GM19438 (cell line): Measurements from ENCODE around the gene CFAP74.

Source experiments
- ATAC-seq: cut with Tn5 transposase; IDR thresholded peaks from one replicate; pipeline ENCODE4 v1.9.1; 2021; ENCODE audit warnings: low read depth; ENCODE audit not compliant: unreplicated experiment

The CFAP74 gene

DNA sequence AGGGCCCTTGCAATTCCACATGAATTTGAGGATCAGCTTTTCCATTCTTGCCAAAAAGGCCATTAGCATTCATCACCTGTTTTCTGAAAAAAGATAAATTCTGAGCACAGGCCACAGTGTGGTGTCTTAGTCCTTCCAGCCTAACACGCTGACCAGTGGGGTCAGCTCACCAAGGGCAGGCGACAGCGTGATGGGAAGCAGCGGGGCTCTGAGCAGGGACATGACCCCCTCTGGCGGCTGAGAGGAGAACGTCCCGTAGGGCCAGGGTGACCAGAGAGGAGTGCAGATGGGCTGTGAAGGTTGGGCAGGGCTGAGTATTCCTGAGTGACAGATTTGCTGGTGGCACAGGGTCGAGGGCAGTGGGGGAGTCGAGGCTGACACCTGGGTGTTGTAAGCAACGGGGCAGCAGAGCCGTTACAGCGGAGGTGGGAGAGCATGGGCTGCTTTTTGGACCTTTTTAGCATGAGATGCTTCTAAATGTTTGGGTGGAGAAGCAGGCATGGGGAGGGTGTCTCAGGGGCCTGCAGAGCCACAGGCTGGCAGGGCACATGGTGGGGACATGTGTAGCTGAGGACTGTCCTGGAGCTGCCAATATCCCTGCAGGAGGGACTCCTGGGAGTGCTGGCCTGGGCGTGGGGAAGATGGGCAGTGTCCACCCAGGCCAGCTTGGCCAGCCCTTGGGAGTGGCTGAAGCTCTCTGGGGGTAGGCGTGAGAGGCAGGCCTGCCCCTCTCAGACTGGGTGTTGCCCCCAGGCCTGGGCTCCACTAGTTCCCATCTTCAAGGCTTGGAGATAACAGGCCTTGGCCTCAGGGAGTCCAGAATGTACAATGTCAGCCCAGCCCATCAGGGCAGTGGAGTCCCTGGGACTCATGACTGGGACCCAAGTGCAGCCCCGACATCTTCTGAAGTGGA lies 97.1 kb downstream of the CFAP74 start:
- ATAC-seq: no peak

GRCh38 chr1:1903224-1903623 lies 100.4 kb downstream of the CFAP74 start:
- ATAC-seq: no peak

GRCh38 chr1:1901641-1902294 lies 101.8 kb downstream of the CFAP74 start:
- no peak for ATAC-seq

GRCh38 chr1:1900883-1901640 lies 102.5 kb downstream of the CFAP74 start:
- no peak for ATAC-seq

GRCh38 chr1:1899967-1900327 lies 103.6 kb downstream of the CFAP74 start:
- no peak for ATAC-seq

- ATAC-seq: no peak
Measured at GRCh38 chr1:1899266-1899966, 104.2 kb downstream of the CFAP74 start.

- ATAC-seq: no peak
Measured at GRCh38 chr1:1898246-1898933, 105.2 kb downstream of the CFAP74 start.

- no peak for ATAC-seq
Measured at GRCh38 chr1:1895456-1896336, 107.9 kb downstream of the CFAP74 start.

- no peak for ATAC-seq
Measured at GRCh38 chr1:1895060-1895418, 108.5 kb downstream of the CFAP74 start.

GRCh38 chr1:1894354-1895059 lies 109.1 kb downstream of the CFAP74 start:
- no peak for ATAC-seq

DNA sequence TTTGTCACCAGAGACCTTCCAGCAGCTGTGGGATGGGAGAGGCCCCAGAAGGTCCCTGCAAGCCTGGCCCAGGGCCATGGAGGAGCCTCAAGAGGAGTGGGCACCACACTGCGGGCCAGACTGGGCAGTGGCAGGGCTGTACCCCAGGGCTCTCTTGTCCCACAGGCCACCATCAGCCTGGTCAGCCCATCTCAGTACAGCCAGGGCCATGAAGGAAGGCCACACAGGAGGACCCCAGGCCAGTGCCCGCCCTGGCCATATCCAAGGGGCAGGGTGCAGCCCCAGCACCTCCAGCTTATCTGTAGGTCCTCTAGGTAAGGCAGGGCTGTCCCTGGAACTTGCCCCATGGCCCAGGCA lies 109.6 kb downstream of the CFAP74 start:
- ATAC-seq: no peak

- ATAC-seq: no peak
Measured at GRCh38 chr1:1893291-1893985, 110.1 kb downstream of the CFAP74 start.

GRCh38 chr1:1892763-1893120 lies 110.8 kb downstream of the CFAP74 start:
- ATAC-seq: no peak

GRCh38 chr1:1892079-1892762 lies 111.4 kb downstream of the CFAP74 start:
- ATAC-seq: no peak

DNA sequence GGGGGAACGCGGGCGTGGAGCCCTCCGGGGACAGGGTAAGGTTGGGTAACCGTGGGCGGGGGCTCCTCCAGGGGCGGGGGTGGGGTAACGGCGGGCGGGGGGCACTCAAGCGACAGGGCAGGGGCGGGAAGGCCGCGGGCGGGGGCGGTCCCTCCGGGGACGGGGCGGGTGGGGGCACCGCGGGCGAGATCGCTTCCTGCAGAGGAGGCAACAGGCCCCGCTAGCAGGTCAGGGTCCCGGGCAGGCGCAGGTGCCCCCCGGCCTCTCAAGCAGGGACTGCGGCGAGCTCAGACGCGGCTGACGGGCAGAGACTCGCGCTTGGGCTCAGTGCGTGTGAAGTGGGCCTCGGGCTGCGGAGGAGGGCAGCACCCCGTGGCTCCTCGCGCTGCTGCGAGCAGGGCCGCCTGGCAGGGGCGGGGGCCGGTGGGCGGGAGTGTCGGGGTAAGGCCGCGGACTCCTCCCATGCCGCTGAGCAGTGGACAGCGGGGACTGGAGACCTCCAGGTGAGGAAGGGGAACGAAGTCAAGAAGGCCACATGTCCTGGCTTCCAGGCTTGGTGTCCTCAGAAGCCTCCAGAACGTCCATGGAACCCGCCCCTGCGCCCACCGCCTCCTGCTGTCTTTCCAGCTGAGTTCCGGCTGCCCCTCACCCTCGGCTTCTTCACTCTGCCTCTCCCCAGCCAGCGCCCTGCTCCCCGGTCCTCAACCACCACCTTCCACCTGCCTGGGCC lies 112.1 kb downstream of the CFAP74 start:
- no peak for ATAC-seq

- ATAC-seq: peak; percentile 54
Measured at GRCh38 chr1:1890506-1891348, 112.9 kb downstream of the CFAP74 start, which contains the start of gene GNB1. Gene GNB1 (minus strand): TSS chr1:1891087. CDS start chr1:1825453, 65,634 bp downstream.
